ENCODE data around the gene CRACDL.

- TF ChIP-seq POLR2A (IDR thresholded peaks at IDR 0.05; ENCODE audit: low read depth, low read length) (no peak), POLR2AphosphoS5 (IDR thresholded peaks at IDR 0.05; ENCODE audit: low read depth, low read length) (no peak), TAF1 (IDR thresholded peaks at IDR 0.05; ENCODE audit: low read depth, low read length) (no peak)
These were observed 27.8 kb downstream of the CRACDL start for GRCh38 chr2:98907966-98908905.
